HUES6 (cell line): ENCODE results near the gene TFAP2B.

ENCODE experiments used
- H3K27ac ChIP-seq: 2 replicates; pipeline ENCODE4 v1.7.0; 2013; ENCODE audit warnings: low read depth, mild to moderate bottlenecking, low read length, inconsistent platforms
- H3K27me3 ChIP-seq: 2 replicates; pipeline ENCODE4 v1.6.1; 2013; ENCODE audit warnings: low read length; ENCODE audit not compliant: control insufficient read depth, insufficient read depth
- H3K36me3 ChIP-seq: 2 replicates; pipeline ENCODE4 v1.6.1; 2013; ENCODE audit warnings: low read length; ENCODE audit not compliant: control insufficient read depth, insufficient read depth
- H3K4me1 ChIP-seq: 2 replicates; pipeline ENCODE4 v1.6.1; 2013; ENCODE audit warnings: low read length; ENCODE audit not compliant: control insufficient read depth, insufficient read depth
- H3K4me3 ChIP-seq: 2 replicates; pipeline ENCODE4 v1.5.1; 2013; ENCODE audit warnings: low read depth, low read length
- H3K9ac ChIP-seq: one replicate; pipeline ENCODE4 v1.6.1; 2013; ENCODE audit warnings: mild to moderate bottlenecking, low read length
- H3K9me3 ChIP-seq: 2 replicates; pipeline ENCODE4 v1.6.1; 2013; ENCODE audit warnings: low read depth, low read length; ENCODE audit not compliant: control insufficient read depth, insufficient read depth

TFAP2B gene

GRCh38 chr6:50816947-50817645 lies 1.6 kb upstream of the TFAP2B start:
- Histone ChIP-seq H3K4me1 (peaks cover 19% of the 10 kb centered on the region), H3K27ac (no peak overlapping the region), H3K9me3 (no peaks in the 10 kb centered on the region), H3K36me3 (no peaks in the 10 kb centered on the region), H3K4me3 (no peak overlapping the region), H3K27me3 (peaks cover 90% of the 10 kb centered on the region), H3K9ac (no peak overlapping the region)

- Histone ChIP-seq H3K4me3 (no peak overlapping the region), H3K27me3 (peaks cover 95% of the 10 kb centered on the region), H3K4me1 (peaks cover 24% of the 10 kb centered on the region)
These were observed 1.1 kb upstream of the TFAP2B start for GRCh38 chr6:50817646-50817950.

GRCh38 chr6:50818020-50818419 lies 651 bp upstream of the TFAP2B start:
- Histone ChIP-seq H3K9ac (no peak overlapping the region), H3K4me3 (no peak overlapping the region), H3K4me1 (peaks cover 28% of the 10 kb centered on the region), H3K27me3 (peaks cover 99% of the 10 kb centered on the region), H3K9me3 (no peaks in the 10 kb centered on the region), H3K27ac (no peak overlapping the region), H3K36me3 (no peaks in the 10 kb centered on the region)

More at GRCh38 chr6:50817646-50817950, 1.1 kb upstream of the TFAP2B start:
- H3K9ac ChIP-seq: no peak overlapping the region
- H3K27ac ChIP-seq: no peak overlapping the region
- no peaks in the 10 kb centered on the region for H3K9me3 ChIP-seq
- no peaks in the 10 kb centered on the region for H3K36me3 ChIP-seq

DNA sequence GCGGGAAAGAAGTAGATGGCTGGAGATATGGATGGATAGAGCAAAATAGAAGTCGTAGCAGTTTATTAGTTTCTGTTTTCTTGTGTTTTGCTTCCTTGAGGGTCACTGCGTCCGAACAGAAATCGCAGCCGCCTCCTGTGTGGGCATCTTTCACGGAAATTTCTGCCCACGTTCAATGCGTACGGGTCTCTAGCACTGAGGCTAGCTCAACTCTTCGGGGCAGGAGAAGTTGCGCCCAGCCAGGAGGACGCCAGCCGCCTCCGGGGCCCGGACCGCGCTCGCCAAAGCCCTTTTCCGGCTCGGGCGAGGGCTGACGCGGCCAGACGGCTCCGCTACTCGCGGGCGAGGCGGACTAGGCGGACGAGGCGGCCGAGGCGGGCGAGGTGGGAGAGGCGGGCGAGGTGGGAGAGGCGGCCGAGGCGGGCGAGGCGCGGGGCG lies 814 bp downstream of the TFAP2B start:
- H3K9ac ChIP-seq: no peak overlapping the region
- no peaks in the 10 kb centered on the region for H3K9me3 ChIP-seq
- H3K27me3 ChIP-seq: peaks cover 100% of the 10 kb centered on the region
- H3K4me3 ChIP-seq: peak overlapping the region; percentile 51
- no peaks in the 10 kb centered on the region for H3K36me3 ChIP-seq
- no peak overlapping the region for H3K27ac ChIP-seq
- H3K4me1 ChIP-seq: peaks cover 40% of the 10 kb centered on the region

- Histone ChIP-seq H3K4me3 (peak overlapping the region; percentile 51), H3K9me3 (no peaks in the 10 kb centered on the region), H3K27ac (no peak overlapping the region), H3K36me3 (no peaks in the 10 kb centered on the region), H3K9ac (no peak overlapping the region), H3K27me3 (peaks cover 100% of the 10 kb centered on the region), H3K4me1 (peaks cover 46% of the 10 kb centered on the region)
These were observed 1.5 kb downstream of the TFAP2B start for GRCh38 chr6:50819904-50820868.

DNA sequence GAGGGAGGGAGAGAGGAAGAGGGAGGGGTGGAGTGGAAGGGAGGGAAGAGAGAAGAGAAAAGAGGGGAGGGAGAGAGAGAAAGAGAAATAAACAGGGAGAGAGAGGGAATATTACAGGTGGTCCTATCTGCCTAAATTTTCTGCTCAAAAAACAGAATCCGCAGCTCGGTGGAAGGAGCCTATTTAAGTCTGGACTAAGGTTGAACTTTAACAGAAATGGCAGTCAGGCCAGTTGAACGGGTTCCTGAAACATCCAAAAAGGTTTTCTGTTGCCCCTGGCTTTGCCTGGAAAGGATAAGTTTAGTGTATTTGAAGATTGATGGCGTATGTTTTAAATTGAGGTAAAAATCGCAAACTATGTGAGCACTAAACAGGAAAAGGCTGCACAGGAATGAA lies 2.2 kb downstream of the TFAP2B start:
- Histone ChIP-seq H3K4me3 (peak overlapping the region; percentile 51), H3K27ac (no peak overlapping the region), H3K9ac (no peak overlapping the region), H3K27me3 (peaks cover 100% of the 10 kb centered on the region), H3K36me3 (no peaks in the 10 kb centered on the region), H3K9me3 (no peaks in the 10 kb centered on the region), H3K4me1 (peaks cover 50% of the 10 kb centered on the region)

- H3K9me3 ChIP-seq: no peaks in the 10 kb centered on the region
- no peak overlapping the region for H3K9ac ChIP-seq
- H3K36me3 ChIP-seq: no peaks in the 10 kb centered on the region
- peaks cover 100% of the 10 kb centered on the region for H3K27me3 ChIP-seq
- peaks cover 55% of the 10 kb centered on the region for H3K4me1 ChIP-seq
- peak overlapping the region; percentile 51; the same call in 1 of the 2 replicates for H3K4me3 ChIP-seq
- H3K27ac ChIP-seq: no peak overlapping the region
These were observed 2.9 kb downstream of the TFAP2B start for GRCh38 chr6:50821441-50822077.

DNA sequence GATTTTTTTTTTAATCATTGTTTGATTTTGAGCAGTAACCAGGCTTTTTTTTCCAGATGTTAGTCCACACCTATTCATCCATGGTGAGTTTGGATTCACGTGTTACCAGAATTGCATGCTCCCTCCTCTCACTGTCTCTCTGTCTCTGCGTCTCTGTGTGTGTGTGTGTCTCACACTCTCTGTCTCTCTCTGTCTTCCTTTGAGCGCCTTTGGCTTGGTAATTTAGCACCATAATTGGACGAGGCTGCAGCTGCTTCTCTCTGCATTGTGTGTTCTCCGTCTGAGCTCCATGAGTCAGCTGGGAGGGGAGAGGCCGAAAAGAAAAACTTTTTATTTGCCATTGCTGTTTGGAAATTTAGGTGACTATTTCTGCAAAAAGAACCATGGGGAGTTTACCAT lies 3.4 kb downstream of the TFAP2B start:
- Histone ChIP-seq H3K27me3 (peaks cover 100% of the 10 kb centered on the region), H3K27ac (no peak overlapping the region), H3K4me1 (peaks cover 60% of the 10 kb centered on the region), H3K4me3 (no peak overlapping the region), H3K9ac (no peak overlapping the region), H3K36me3 (no peaks in the 10 kb centered on the region), H3K9me3 (no peaks in the 10 kb centered on the region)

GRCh38 chr6:50823094-50823920 lies 4.6 kb downstream of the TFAP2B start:
- no peaks in the 10 kb centered on the region for H3K9me3 ChIP-seq
- peaks cover 67% of the 10 kb centered on the region for H3K4me1 ChIP-seq
- H3K9ac ChIP-seq: peak overlapping the region; percentile 3
- no peaks in the 10 kb centered on the region for H3K36me3 ChIP-seq
- no peak overlapping the region for H3K27ac ChIP-seq
- peak overlapping the region; percentile 45 for H3K4me3 ChIP-seq
- H3K27me3 ChIP-seq: peaks cover 100% of the 10 kb centered on the region

GRCh38 chr6:50824552-50824951 lies 5.9 kb downstream of the TFAP2B start:
- peak overlapping the region; percentile 15; the same call in 1 of the 2 replicates for H3K4me3 ChIP-seq
- no peaks in the 10 kb centered on the region for H3K36me3 ChIP-seq
- H3K4me1 ChIP-seq: peaks cover 67% of the 10 kb centered on the region
- peaks cover 100% of the 10 kb centered on the region for H3K27me3 ChIP-seq
- no peak overlapping the region for H3K9ac ChIP-seq
- H3K9me3 ChIP-seq: no peaks in the 10 kb centered on the region
- H3K27ac ChIP-seq: no peak overlapping the region
